GM18498 (cell line): ENCODE measurements around the gene SPEM3.

Source experiments
- ATAC-seq: cut with Tn5 transposase; IDR thresholded peaks from one replicate; pipeline ENCODE4 v1.9.1; 2021; ENCODE audit warnings: mild to moderate bottlenecking, moderate library complexity; ENCODE audit not compliant: unreplicated experiment

SPEM3 gene

DNA sequence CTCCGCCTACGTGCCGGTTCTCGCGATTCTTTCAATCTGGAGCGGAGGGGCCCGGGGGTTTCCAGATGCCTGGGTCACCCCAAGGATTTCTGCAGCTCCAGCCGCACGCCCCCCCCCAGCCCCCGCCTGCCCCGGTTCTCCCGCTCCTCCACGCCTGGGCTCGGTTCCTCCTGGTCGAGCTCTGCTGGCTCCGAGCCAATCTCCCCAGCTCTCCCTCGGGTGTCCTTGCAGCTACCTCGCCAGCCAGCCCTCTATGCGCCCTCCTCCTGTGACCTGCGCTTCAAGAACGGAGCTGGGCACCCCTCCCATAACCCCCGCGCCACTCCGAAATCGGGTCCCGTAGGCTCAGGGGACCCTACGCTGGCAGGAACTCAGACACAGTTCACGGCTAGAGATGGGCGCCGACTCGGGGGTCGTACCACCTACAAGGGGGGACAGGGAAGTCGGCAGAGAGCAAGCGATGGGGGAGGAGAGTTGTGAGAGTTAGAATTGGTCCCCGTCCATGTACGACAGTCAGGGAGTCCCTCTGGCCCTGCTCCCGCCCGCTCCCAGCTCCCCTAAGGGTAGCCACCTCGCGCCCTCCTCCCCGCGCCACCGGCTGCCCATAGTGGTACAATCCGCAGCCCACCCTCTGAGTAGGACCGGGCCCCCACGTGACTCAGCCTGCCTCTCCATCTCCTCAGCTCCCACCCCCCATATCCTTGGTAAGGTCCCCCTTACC lies 11.6 kb downstream of the SPEM3 start:
- ATAC-seq: no peak

GRCh38 chr17:7440834-7441195 lies 12.2 kb downstream of the SPEM3 start:
- ATAC-seq: no peak

GRCh38 chr17:7441266-7441665 lies 12.6 kb downstream of the SPEM3 start:
- no peak for ATAC-seq

DNA sequence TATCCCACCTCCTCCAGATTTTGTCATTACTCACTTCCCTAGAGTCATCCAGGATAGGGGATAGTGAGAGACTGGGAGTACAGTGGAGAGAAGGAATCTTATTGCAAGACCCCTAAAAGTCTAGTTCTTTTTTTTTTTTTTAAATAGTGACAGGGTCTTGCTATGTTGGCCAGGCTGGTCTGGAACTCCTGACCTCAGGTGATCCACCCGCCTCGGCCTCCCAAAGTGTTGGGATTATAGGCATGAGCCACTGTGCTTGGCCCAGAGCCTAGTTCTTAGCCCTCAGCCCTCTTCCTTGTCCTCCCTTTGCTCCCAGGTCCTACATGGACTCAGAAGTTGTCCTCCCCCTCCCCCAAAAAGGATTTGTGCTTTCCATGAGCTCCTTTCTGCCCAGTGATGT lies 13.5 kb downstream of the SPEM3 start:
- no peak for ATAC-seq

- no peak for ATAC-seq
Observed at GRCh38 chr17:7443499-7444485, 15.1 kb downstream of the SPEM3 start.

DNA sequence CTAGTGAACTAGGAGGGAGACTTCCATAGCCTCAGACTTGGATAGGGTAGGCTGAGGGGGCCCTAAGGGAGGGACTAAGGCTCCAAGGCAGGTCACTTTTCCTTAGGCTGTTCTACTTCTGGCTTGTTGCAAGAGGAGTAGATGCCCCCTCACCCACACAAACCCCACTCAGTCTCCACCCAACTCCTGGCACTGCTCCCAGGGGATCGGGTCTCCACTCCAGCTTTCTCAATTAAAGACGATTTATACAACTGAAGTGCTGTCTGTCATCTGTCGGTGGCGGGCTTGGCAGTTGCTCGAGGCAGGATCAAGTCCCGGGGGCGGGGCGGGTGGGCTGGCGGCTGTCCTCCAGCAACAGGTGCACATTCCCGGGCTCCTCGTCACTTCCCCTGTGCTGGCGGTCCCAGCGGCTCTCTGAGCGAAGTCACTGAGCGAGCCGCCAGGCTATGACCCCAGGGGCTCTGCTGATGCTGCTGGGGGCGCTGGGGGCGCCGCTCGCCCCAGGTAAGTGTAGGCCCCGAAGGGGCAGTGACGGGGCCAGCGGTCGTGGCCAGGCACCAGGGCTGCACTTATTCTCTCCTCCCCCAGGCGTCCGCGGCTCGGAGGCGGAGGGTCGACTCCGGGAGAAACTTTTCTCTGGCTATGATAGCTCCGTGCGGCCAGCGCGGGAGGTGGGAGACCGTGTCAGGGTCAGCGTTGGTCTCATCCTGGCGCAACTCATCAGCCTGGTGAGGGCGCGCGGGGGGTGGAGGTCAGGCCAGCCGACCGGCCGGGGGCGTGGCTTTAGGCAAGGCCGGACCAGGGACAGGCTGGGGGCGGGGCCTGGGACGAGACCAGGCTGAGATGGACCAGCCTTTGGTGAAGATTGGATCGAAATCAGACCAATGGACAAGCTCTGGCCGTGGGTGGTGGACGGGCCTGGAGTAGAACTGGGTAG lies 16.3 kb downstream of the SPEM3 start, which contains the start of gene CHRNB1:
TSS of gene CHRNB1 (plus strand) at position 380 of the 937 bp plus-strand sequence. CDS start at position 447, 67 bp downstream.
- ATAC-seq: no peak

GRCh38 chr17:7445619-7445968 lies 16.9 kb downstream of the SPEM3 start:
- no peak for ATAC-seq

- ATAC-seq: no peak
Observed at GRCh38 chr17:7448461-7448860, 19.8 kb downstream of the SPEM3 start.

- no peak for ATAC-seq
Observed at GRCh38 chr17:7459961-7460545, 31.4 kb downstream of the SPEM3 start.

- ATAC-seq: no peak
Observed at GRCh38 chr17:7460850-7461660, 32.4 kb downstream of the SPEM3 start.

DNA sequence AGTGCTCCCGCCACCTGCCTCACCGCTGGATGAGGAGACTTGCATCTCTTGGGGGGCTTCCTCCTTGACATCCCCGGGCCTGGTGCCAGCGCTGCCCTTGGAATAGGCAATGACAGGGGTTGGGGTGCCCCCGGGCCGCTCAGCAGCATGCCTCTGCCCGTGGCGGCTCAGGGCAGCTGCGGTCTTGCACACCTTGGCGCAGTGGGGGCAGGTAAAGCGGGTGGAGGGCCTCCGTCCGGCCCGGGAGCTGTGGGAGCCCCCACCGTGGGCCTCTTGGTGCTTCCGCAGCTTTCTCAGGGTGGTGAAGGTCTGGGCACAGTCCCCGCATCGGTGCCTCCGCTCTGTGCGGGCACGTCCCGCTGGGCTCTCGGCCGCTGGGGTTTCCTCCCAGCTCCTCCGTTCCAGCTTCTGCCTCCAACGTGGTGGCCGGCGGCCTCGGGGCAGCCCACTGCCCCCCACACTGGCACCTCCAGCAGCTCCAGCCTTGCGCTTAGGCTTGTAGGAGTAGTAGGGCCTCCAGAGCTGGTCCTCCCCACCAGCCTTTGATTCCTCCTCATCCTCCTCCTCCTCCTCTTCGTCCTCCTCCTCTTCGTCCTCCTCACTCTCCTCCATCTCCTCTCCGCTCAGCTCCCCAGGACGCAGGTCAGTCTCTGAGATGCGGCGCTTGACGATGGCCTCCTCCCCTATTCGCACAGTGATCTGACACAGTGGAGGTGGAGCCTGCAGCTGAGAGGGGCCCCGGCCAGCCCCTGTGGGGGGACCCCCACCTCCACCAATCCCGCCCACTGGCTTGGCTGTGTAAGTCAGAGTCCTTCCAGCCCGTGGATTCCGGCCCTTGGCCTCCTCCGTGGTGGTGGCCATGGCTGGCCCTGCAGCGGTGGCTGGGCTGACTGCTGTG lies 34.1 kb downstream of the SPEM3 start:
- ATAC-seq: no peak

- ATAC-seq: no peak
Observed at GRCh38 chr17:7463372-7463846, 34.8 kb downstream of the SPEM3 start.

DNA sequence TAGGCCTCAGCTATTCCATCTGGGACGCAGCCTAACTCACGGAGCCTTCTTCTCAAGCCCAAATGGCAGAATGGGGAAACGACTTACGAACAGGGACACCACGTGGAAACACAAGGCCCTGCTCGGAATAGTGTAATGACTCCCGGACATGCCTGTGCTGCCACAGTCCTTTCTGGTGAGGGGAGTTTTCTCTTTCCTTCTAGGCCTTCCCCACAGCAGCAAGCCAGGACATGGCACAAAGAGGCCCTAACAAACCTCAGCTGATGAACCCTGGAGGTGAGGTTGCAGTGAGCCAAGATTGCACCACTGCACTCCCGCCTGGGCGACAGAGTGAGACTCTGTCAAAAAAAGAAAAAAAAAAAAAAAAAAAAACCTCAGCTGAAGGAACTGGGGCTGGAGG lies 35.4 kb downstream of the SPEM3 start:
- ATAC-seq: no peak

GRCh38 chr17:7465597-7466275 lies 37.1 kb downstream of the SPEM3 start:
- ATAC-seq: no peak

DNA sequence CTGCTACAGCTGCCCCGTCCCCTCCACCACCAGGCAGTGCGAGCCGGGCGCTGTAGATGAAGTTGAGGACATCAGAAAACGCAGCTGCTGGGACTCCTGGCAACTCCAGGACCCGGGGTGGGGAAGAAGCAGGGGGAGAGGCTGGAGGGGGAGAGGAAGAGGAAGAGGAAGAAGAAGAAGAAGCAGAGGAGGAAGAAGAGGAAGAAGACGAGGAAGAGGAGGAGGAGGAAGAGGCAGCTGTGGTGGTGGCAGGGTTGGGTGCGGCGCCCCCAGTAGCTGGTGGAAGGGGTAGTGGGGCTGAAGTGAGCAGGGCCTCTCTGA lies 37.6 kb downstream of the SPEM3 start:
- ATAC-seq: no peak

- no peak for ATAC-seq
Observed at GRCh38 chr17:7466639-7467341, 38.1 kb downstream of the SPEM3 start.

DNA sequence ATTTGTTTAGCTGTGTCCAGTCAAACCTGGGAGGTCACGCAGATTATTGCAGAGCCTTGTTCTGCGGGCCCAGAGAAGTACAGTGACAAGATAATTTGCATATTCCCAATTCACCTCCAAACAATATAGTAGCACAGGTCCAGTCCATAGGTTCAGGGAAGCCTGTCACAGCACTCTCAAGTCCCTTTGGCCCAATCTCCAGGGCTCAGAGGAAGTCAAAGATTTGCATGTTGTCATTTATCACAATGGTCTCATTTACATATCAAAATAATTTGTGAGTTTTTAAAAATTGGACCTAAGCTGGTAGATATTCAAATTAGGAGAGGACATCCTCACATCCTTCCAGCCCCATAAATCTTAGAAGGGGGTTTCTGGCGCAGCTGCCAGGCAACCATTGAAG lies 38.8 kb downstream of the SPEM3 start:
- ATAC-seq: no peak

DNA sequence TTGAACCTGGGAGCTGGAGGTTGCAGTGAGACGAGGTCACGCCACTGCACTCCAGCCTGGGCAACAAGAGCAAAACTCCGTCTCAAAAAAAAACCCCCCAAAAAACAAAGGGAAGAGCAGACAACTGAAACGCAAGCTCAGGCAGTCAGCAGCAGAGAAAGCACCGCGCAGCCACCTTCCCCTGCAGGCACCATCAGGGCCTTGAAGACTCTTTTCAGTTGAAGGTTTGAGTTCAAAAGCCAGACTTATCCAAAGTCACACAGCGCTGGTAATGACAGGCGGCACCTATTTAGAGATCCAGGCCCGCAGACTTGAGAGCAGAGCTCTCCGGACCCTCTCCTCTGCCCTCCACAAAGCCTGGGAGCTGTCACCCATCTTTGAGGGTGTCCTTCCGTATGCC lies 39.6 kb downstream of the SPEM3 start:
- ATAC-seq: no peak
